Erythroblast (primary cell): ENCODE data around the gene CDADC1.

Experiments used
- GATA1 ChIP-seq: IDR thresholded peaks from 2 replicates; pipeline ENCODE4 v1.6.1; 2011; ENCODE audit warnings: low read depth, mild to moderate bottlenecking, control low read depth, low read length, moderate library complexity
- POLR2A ChIP-seq: IDR thresholded peaks from 2 replicates; pipeline ENCODE4 v1.6.1; 2011; ENCODE audit warnings: mild to moderate bottlenecking, low read length

- TF ChIP-seq POLR2A (no peak), GATA1 (no peak)
Measured at GRCh38 chr13:49217962-49218492, 29.7 kb upstream of the CDADC1 start.
